HCT116 (cell line): ENCODE data around the gene NRP1. TPM values are rescaled to one million over a fixed set of nuclear protein-coding genes. Genes with fewer than 3 reads are reported as not detected.
A peak's percentile ranks its signal among the peaks of the same experiment; 100 is the strongest.

Experiments used
- ATAC-seq: fragments of 200-7000 bp; cut with Tn5 transposase; 2 replicates; pipeline ENCODE4 v1.9.1; 2020; ENCODE audit warnings: mild to moderate bottlenecking, moderate library complexity
- BruUV-seq: library from RNA; stranded (reverse); fragments of 400-500 nt; replicated peaks from 2 replicates; lab custom pipeline; 2021; lab: Mats Ljungman, UMichigan
- CTCF ChIA-PET: fragments of 300-600 bp; sonication (Branson Sonifier 250); formaldehyde crosslinking; loops from one replicate; lab custom pipeline; 2021; ENCODE audit warnings: antibody characterized with exemption; lab: Charles Lee
- POLR2A ChIA-PET: fragments of 300-600, 350-600 bp; sonication (Branson Sonifier 250); formaldehyde crosslinking; loops from one replicate; lab custom pipeline; 2021; ENCODE audit warnings: antibody characterized with exemption; lab: Charles Lee
- RAD21 ChIA-PET, 2 experiments: fragments of 300-600 bp; sonication (Branson Sonifier 250); formaldehyde crosslinking; loops; one replicate each; lab custom pipeline; 2023; ENCODE audit warnings: low total read pairs in 2 of 2; ENCODE audit not compliant: uncharacterized antibody in 2 of 2, unreplicated experiment in 2 of 2, low non-redundant PET in 1 of 2; lab: Charles Lee
- DNase-seq: peaks from one replicate; pipeline ENCODE4 v3.0.0-alpha.2; 2010; ENCODE audit warnings: low read depth, low spot score
- H2AFZ ChIP-seq: fragments of 200-600 bp; shearing (Covaris generic), sonication (generic); 2 replicates; pipeline ENCODE4 v1.6.1; 2017; ENCODE audit warnings: low read depth, mixed run types, mixed read lengths, antibody characterized with exemption, low read length; ENCODE audit not compliant: poor library complexity, severe bottlenecking
- H3K27ac ChIP-seq: 2 replicates; pipeline ENCODE4 v1.5.1; 2012; ENCODE audit warnings: low read depth, low read length
- H3K27me3 ChIP-seq: fragments of 200-600 bp; sonication (generic); 2 replicates; pipeline ENCODE4 v1.6.1; 2016; ENCODE audit warnings: mixed run types, low read length, mixed read lengths; ENCODE audit not compliant: insufficient read depth
- H3K36me3 ChIP-seq, 2 experiments: fragments of 200-500 bp in 1 of 2; fragments of 200-600 bp in 1 of 2; sonication (Bioruptor generic) in 1 of 2; sonication (generic) in 1 of 2; 2 replicates each; pipeline versions ENCODE4 v1.5.1 to v1.6.1; 2014 to 2016; ENCODE audit warnings: low read length in 2 of 2, inconsistent platforms in 1 of 2, mixed read lengths in 1 of 2, mixed run types in 1 of 2; ENCODE audit not compliant: insufficient read depth in 2 of 2, control insufficient read depth in 1 of 2
- H3K4me1 ChIP-seq, 2 experiments: fragments of 200-600 bp in 1 of 2; sonication (generic) in 1 of 2; 2 replicates each; pipeline versions ENCODE4 v1.5.1 to v1.6.1; 2012 to 2017; ENCODE audit warnings: low read length in 2 of 2, inconsistent platforms in 1 of 2, mild to moderate bottlenecking in 1 of 2, mixed read lengths in 1 of 2, mixed run types in 1 of 2, moderate library complexity in 1 of 2; ENCODE audit not compliant: insufficient read depth in 2 of 2, control insufficient read depth in 1 of 2
- H3K4me2 ChIP-seq: fragments of 200-600 bp; sonication (generic); 2 replicates; pipeline ENCODE4 v1.6.1; 2017; ENCODE audit warnings: mixed run types, low read length, mixed read lengths
- H3K4me3 ChIP-seq, 2 experiments: fragments of 200-600 bp in 1 of 2; sonication (generic) in 1 of 2; replicated peaks in 1 of 2; 2 replicates each; pipeline ENCODE4 v1.5.1; 2011 to 2016; ENCODE audit warnings: low read length in 2 of 2, control low read depth in 1 of 2, low read depth in 1 of 2, mild to moderate bottlenecking in 1 of 2, mixed read lengths in 1 of 2, mixed run types in 1 of 2
- H3K79me2 ChIP-seq: fragments of 200-600 bp; sonication (generic); 2 replicates; pipeline ENCODE4 v1.6.1; 2017; ENCODE audit warnings: mild to moderate bottlenecking, mixed run types, low read length, moderate library complexity, mixed read lengths; ENCODE audit not compliant: insufficient read depth
- H3K9ac ChIP-seq: fragments of 200-600 bp; sonication (generic); 2 replicates; pipeline ENCODE4 v1.6.1; 2016; ENCODE audit warnings: low read length, mixed read lengths
- H3K9me2 ChIP-seq: fragments of 200-600 bp; sonication (generic), shearing (Covaris generic); 2 replicates; pipeline ENCODE4 v1.6.1; 2017; ENCODE audit warnings: mixed run types, mild to moderate bottlenecking, moderate library complexity; ENCODE audit not compliant: insufficient read depth
- H3K9me3 ChIP-seq, 2 experiments: fragments of 200-500 bp in 1 of 2; fragments of 200-600 bp in 1 of 2; sonication (Bioruptor generic) in 1 of 2; sonication (generic) in 1 of 2; 2 replicates each; pipeline ENCODE4 v1.6.1; 2014 to 2017; ENCODE audit warnings: low read length in 2 of 2, mixed read lengths in 2 of 2, inconsistent platforms in 1 of 2, low read depth in 1 of 2, mild to moderate bottlenecking in 1 of 2, mixed run types in 1 of 2, moderate library complexity in 1 of 2; ENCODE audit not compliant: control insufficient read depth in 1 of 2, insufficient read depth in 1 of 2
- H4K20me1 ChIP-seq: fragments of 200-600 bp; sonication (generic), shearing (Covaris generic); 2 replicates; pipeline ENCODE4 v1.6.1; 2017; ENCODE audit warnings: mixed run types, mild to moderate bottlenecking, moderate library complexity; ENCODE audit not compliant: insufficient read depth
- CEBPB ChIP-seq: IDR thresholded peaks from 2 replicates; pipeline ENCODE4 v1.6.1; 2012; ENCODE audit warnings: low read depth
- EGR1 ChIP-seq: IDR thresholded peaks from 2 replicates; pipeline ENCODE4 v1.6.1; 2012; ENCODE audit warnings: low read depth
- ELF1 ChIP-seq: IDR thresholded peaks from 2 replicates; pipeline ENCODE4 v1.6.1; 2012; ENCODE audit warnings: low read depth, borderline replicate concordance
- EZH2 ChIP-seq: fragments of 200-600 bp; sonication (generic); IDR thresholded peaks from 2 replicates; pipeline ENCODE4 v1.6.1; 2017; ENCODE audit warnings: antibody characterized with exemption, mixed run types
- POLR2A ChIP-seq: IDR thresholded peaks from 2 replicates; pipeline ENCODE4 v1.7.0; 2011; ENCODE audit warnings: borderline replicate concordance; ENCODE audit not compliant: insufficient read depth, insufficient read length; ENCODE audit errors: extremely low read depth
- SP1 ChIP-seq: IDR thresholded peaks from 2 replicates; pipeline ENCODE4 v1.6.1; 2012; ENCODE audit warnings: low read depth
- SRF ChIP-seq: IDR thresholded peaks from 2 replicates; pipeline ENCODE4 v1.6.1; 2012; ENCODE audit warnings: low read depth
- intact Hi-C: fragments of 100-400 bp; cut with micrococcal nuclease; formaldehyde crosslinking; loops from 2 replicates; pipeline ENCODE4 v1.10.0; 2022
- total RNA-seq: library from RNA; stranded (reverse); gene quantifications from one replicate; pipeline ENCODE4 v1.2.1, GENCODE V29; 2021; ENCODE audit not compliant: unreplicated experiment
- TF ChIP-seq, protein P1 (sequence below): IDR thresholded peaks from 2 replicates; pipeline ENCODE4 v1.6.1; 2011; ENCODE audit warnings: mild to moderate bottlenecking, low read length, moderate library complexity; ENCODE audit not compliant: insufficient replicate concordance; ENCODE audit errors: extremely low read depth

NRP1 gene
- total RNA-seq, 1 experiment from 2014 or later, result 3.8 TPM

DNA sequence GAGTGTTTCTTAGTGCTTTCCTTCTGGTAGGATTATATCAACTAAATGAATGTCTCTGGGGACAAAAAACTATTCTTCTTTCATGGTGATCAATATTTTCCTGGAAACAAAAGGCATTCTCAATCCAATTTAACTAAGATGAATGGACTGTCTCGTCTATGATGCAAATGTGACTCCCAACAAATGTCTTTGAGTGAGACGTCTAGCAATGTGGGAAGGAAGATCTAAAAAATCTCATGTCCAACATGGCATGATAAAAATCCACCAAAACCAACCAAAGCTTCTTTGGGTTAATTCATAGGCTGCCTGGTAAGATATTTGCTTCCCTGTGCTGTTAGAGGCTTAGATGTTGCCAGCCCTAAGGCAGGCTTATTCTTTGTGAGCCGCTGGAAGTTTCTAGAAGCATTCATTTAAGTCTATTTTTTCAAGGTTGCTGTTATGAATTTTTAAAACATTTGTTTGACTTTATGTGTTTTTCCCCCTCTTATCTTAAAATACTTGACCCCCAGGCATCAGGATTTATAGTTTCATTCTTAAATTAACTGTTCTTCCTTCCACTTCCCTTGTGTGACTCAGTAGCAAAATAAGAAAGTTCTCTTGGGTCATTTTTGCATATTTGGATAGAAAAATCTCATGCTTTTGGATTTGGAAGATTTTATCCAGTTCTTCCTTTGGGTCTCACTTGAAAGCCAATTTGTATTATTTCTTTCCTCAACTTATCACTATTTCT lies 156.3 kb downstream of the NRP1 start:
- Histone ChIP-seq H3K4me3 (no peak overlapping the region), H3K4me1 (no peaks in the 10 kb centered on the region; a peak in 1 of 4 replicates), H3K27ac (no peak overlapping the region), H3K27me3 (no peaks in the 10 kb centered on the region), H3K4me2 (no peak overlapping the region), H4K20me1 (no peaks in the 10 kb centered on the region)
- intact Hi-C loops, result no loop called here
- TF ChIP-seq, protein P1, sequence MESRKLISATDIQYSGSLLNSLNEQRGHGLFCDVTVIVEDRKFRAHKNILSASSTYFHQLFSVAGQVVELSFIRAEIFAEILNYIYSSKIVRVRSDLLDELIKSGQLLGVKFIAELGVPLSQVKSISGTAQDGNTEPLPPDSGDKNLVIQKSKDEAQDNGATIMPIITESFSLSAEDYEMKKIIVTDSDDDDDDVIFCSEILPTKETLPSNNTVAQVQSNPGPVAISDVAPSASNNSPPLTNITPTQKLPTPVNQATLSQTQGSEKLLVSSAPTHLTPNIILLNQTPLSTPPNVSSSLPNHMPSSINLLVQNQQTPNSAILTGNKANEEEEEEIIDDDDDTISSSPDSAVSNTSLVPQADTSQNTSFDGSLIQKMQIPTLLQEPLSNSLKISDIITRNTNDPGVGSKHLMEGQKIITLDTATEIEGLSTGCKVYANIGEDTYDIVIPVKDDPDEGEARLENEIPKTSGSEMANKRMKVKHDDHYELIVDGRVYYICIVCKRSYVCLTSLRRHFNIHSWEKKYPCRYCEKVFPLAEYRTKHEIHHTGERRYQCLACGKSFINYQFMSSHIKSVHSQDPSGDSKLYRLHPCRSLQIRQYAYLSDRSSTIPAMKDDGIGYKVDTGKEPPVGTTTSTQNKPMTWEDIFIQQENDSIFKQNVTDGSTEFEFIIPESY, result no peak
- TF ChIP-seq, all 23 proteins: peak for 0
- POLR2A ChIA-PET, result no interaction called here
- no peak for DNase-seq
- H3K9me2 ChIP-seq, result no peaks in the 10 kb centered on the region
- H2AFZ ChIP-seq, result no peak overlapping the region
- BruUV-seq, result TSS peak; percentile 49
- ATAC-seq, result no peak
- CTCF ChIA-PET, result no interaction called here
- H3K9me3 ChIP-seq, result no peaks in the 10 kb centered on the region
- no peak overlapping the region for H3K9ac ChIP-seq
- no peaks in the 10 kb centered on the region for H3K36me3 ChIP-seq
- no peaks in the 10 kb centered on the region for H3K79me2 ChIP-seq
- RAD21 ChIA-PET, result no interaction called here

DNA sequence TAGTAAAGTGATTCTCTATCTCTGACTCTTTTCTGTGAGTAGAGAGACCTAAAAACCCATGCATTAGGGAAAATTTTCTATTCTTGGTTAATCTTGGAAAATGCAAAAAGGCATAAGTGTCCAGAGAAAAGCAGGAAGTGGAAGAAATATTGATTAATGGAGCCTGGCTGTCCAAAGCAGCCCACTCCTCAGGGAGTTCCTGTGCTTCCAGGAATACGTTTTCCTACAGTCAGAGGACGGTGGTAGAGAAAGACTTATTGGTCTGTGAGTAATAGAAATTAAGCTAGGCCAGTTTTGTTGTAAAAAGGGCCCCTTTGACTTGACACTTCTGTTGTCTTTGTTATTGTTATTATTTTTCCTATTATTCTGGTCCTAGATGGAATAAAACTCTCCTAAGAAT lies 157.8 kb downstream of the NRP1 start:
- no peaks in the 10 kb centered on the region for H3K36me3 ChIP-seq
- H3K4me2 ChIP-seq, result no peak overlapping the region
- H3K27me3 ChIP-seq, result no peaks in the 10 kb centered on the region
- H3K9me3 ChIP-seq, result no peaks in the 10 kb centered on the region
- H3K4me3 ChIP-seq, result no peak overlapping the region
- no peak overlapping the region for H2AFZ ChIP-seq
- ATAC-seq, result no peak
- RAD21 ChIA-PET, result no interaction called here
- no peak overlapping the region for H3K9ac ChIP-seq
- H3K9me2 ChIP-seq, result no peaks in the 10 kb centered on the region
- CTCF ChIA-PET, result no interaction called here
- H3K79me2 ChIP-seq, result no peaks in the 10 kb centered on the region
- intact Hi-C loops, result no loop called here
- POLR2A ChIA-PET, result no interaction called here
- no peak overlapping the region for H3K27ac ChIP-seq
- no peak for DNase-seq
- TF ChIP-seq EGR1 (no peak), POLR2A (no peak), ELF1 (no peak), CEBPB (no peak), SRF (no peak), SP1 (no peak), EZH2 (no peak)
- BruUV-seq, result no TSS peak
- no peaks in the 10 kb centered on the region for H4K20me1 ChIP-seq
- H3K4me1 ChIP-seq, result no peaks in the 10 kb centered on the region; a peak in 1 of 4 replicates
